GM10266 (cell line): ENCODE results near the gene DNAJC13.
"Not testable (repeated sequence)": the region's sequence is repeated elsewhere in the genome, so short reads cannot be mapped to it uniquely, and the experiment has no call there.

Experiments
- DNase-seq: peaks from one replicate; pipeline ENCODE4 v3.0.0; 2012; ENCODE audit errors: extremely low spot score
- TF ChIP-seq, protein P1 (sequence below): IDR thresholded peaks from 2 replicates; pipeline ENCODE4 v1.5.1; 2012; ENCODE audit warnings: mild to moderate bottlenecking, low read depth; ENCODE audit not compliant: control insufficient read depth, insufficient read depth; ENCODE audit errors: missing control alignments

The DNAJC13 gene

DNA sequence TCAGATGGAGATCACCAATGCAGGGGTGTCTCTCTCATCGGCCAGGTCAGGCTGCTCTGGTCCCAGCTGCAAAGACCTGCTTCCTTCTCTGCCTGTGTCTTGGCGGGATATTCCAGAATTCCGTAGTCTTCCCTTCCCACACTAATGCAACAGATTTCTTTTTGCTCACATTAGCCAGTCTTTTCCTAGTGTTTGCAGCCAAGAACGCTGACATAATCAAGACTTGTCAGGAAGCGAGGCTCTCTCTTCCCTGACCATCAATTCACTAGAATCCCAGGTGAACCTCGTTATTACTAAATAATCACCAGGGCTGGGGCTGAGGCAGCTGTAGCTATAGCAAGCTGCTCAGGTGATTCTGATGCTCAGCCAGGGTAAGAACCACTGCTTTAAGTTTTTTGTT is 136.5 kb downstream of the DNAJC13 start:
- DNase-seq: no peak
- TF ChIP-seq, protein P1, sequence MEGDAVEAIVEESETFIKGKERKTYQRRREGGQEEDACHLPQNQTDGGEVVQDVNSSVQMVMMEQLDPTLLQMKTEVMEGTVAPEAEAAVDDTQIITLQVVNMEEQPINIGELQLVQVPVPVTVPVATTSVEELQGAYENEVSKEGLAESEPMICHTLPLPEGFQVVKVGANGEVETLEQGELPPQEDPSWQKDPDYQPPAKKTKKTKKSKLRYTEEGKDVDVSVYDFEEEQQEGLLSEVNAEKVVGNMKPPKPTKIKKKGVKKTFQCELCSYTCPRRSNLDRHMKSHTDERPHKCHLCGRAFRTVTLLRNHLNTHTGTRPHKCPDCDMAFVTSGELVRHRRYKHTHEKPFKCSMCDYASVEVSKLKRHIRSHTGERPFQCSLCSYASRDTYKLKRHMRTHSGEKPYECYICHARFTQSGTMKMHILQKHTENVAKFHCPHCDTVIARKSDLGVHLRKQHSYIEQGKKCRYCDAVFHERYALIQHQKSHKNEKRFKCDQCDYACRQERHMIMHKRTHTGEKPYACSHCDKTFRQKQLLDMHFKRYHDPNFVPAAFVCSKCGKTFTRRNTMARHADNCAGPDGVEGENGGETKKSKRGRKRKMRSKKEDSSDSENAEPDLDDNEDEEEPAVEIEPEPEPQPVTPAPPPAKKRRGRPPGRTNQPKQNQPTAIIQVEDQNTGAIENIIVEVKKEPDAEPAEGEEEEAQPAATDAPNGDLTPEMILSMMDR: no peak

DNA sequence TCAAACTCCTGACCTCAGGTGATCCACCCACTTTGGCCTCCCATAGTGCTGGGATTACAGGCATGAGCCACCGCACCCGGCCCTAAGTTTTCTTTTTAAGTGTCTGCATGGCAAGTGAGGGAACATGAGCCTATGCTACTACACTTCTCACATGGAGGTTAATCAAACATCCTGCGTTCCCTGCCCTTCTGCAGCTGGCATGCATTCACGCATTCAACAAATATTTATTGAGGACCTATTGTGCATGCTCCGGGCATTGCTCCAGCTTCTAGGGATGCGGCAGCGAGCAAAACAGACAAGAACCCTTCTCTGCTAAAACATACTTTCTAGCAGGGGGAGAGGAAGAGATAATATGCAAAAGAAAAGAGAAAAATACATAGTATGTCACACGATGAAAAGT is 137.1 kb downstream of the DNAJC13 start:
- DNase-seq: no peak
- TF ChIP-seq, protein P1: no peak

DNA sequence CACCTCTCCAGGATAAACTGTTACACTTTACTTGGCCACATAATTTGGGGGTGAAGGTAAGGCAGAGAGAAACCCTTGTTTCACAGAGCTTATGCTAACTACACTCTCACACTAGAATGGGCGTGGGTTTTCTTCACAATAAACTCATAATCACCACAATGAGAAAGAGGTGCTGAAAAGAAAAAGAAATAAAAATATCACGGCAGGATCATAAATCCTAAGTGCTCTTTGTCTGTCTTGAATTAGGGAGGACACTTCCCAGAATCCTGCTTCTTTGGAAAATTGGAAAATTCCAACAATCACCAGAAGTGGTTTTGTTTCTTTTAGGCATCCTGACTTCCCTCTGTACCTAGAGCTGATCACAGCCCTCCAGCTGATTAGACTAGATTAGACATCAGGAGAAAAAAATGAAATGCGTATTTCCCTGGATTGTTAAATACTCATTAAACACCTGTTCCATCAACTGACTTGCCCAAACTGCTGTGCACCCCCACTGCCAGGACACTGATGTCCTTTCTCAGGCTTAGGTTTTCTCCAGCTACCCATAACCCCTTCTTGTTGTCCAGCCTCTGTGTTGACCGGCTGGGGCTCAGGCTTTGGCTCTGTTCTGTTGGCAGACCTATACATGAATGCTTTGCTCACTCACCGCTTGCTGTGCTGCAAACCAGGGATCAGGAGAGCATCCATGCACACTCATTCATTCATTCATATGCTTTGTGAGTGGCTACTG is 138.2 kb downstream of the DNAJC13 start:
- TF ChIP-seq, protein P1: no peak
- DNase-seq: no peak

DNA sequence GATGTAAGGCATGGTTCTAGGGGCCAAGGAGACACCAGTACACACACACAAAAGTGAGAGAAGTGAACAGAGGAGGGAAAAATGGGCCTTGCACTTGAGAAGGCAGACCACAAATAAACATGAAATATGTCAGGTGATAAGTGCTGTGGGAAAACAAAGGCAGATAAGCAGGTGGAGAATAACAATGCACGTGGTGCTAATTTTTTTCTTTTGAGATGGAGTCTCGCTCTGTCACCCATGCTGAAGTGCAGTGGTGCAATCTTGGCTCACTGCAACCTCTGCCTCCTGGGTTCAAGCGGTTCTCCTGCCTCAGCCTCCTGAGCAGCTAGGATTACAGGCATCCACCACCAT is 138.7 kb downstream of the DNAJC13 start:
- DNase-seq: not testable (repeated sequence)

DNA sequence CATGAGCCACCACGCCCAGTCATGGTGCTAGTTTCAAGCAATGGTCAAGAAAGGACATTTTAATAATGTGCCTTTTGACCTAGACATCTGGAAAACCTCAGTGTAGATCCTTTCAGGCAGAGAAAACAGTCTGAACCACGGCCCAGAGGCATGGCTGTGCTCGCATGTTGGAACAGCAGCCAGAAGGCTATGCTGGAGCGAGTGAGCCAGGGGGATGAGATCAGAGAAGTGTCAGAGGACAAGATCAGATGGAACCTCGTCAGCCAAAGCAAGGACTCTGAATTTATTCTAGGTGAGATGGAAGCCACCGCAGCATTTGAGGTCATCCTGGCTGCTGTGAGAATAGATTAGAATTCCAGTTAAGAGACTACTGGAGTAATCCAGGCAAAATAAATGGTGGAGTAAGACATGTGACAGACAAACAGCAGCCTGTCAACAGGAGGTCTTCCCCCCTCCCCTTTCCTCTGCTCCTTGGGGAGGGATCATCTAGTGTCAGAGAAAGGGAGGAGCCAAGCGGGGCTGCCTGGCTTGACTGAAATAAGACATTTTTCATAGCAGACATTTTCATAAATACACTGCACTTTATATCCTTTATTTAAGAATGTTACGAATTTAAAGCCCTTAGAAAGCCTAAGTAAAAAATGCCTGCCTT is 139.3 kb downstream of the DNAJC13 start:
- TF ChIP-seq, protein P1: no peak
- no peak for DNase-seq

DNA sequence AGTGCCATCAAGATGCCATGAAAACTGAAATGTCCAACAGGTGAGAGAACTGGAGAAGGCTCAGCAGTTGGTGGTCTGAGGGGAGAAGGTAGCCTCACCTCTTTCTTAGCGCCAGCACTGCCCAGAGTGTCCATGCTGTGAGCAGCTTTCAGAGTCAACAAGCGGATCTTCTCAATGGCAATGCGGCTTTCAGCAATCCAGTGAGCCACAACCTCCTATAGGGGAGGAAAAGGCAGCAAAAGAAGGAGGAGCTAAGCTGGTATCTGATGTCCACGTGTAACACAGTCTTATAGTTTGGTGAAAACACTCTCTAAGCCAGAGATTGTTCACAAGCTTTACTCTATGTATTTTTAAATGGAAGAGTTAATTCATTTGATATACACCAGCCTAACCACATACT is 143.7 kb downstream of the DNAJC13 start:
- TF ChIP-seq, protein P1: no peak
- no peak for DNase-seq

DNA sequence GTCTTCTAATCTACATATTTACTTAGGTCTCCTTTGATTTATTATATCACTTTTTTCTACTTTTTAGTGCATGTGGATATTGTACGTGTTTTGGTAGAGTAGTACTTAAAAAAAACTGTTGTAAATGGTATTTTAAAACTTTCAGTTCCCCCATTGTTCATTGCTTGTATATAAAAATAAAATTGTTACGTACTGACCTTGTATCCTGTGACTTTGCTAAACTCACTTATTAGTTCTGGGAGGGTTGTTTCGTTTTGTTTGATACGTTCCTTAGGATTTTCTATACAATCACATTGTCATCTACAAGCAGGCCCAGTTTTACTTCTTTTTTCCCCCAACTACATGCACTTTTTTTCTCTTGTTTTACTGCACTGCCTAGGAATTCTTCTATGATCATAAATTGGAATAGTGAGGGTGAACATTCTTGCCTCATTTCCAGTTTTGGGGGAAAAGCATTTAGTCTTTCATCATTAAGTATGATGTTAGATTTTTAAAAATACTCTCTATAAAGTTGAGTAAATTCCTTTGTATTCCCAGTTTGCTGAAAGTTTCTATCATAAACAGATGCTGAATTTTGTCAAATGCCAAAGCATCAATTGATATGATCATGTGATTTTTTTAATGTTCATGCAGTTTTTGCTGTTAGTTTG is 146.2 kb downstream of the DNAJC13 start:
- TF ChIP-seq, protein P1: no peak
- DNase-seq: no peak

DNA sequence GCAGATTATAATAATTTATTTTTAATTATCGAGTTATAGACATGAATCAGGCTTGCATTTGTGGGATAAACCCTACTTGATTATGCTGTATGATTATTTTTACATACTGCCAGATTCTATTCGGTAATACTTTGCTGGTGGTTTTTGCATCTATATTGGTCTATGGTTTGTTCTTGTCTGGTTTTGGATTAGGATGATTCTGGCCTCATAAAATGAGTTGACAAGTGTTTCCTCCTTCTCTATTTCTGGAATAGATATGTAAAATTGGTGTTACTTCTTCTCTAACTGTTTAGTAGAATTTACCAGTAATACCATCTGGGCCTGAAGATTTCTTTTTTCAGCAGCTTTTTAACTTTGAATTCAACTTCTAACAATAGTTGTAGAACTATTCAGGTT is 146.8 kb downstream of the DNAJC13 start:
- TF ChIP-seq, protein P1: no peak
- DNase-seq: no peak
